Gastrocnemius medialis (tissue), 4 donors: ENCODE results near the gene KCNQ2.

Experiments
- CTCF ChIP-seq, 5 experiments: fragments of 450-650 bp in 3 of 5; fragments of 200-600 bp in 2 of 5; sonication (generic) in 2 of 5; IDR thresholded peaks in 4 of 5; conservative IDR thresholded peaks in 1 of 5; 1 replicate in 4 of 5; 2 replicates in 1 of 5; pipeline ENCODE4 v1.5.1; 2016 to 2019; ENCODE audit warnings: antibody characterized with exemption in 5 of 5, mild to moderate bottlenecking in 3 of 5, moderate library complexity in 3 of 5
- POLR2A ChIP-seq, 2 donors: fragments of 450-650 bp; IDR thresholded peaks; one replicate each; pipeline ENCODE4 v1.6.1; 2017; ENCODE audit warnings: antibody characterized with exemption in 2 of 2, mild to moderate bottlenecking in 2 of 2, moderate library complexity in 2 of 2

- TF ChIP-seq POLR2A (IDR thresholded peaks at IDR 0.05) = no peak
- no peak for TF ChIP-seq CTCF (IDR thresholded peaks at IDR 0.05 in 4 of 5, conservative IDR thresholded peaks at IDR 0.05 in 1 of 5)
Measured at GRCh38 chr20:63409834-63410435, 62.5 kb downstream of the KCNQ2 start.
